NCI-H2107 treated with DMSO at 0.1 percent for 48 hours (cell line): ENCODE results near the gene OBP2A.
"Not testable (repeated sequence)": the region's sequence is repeated elsewhere in the genome, so short reads cannot be mapped to it uniquely, and the experiment has no call there.

Source experiments
- DNase-seq: peaks from one replicate; lab custom pipeline; 2025; ENCODE audit not compliant: unreplicated experiment; lab: John Stamatoyannopoulos, UW

The OBP2A gene

DNA sequence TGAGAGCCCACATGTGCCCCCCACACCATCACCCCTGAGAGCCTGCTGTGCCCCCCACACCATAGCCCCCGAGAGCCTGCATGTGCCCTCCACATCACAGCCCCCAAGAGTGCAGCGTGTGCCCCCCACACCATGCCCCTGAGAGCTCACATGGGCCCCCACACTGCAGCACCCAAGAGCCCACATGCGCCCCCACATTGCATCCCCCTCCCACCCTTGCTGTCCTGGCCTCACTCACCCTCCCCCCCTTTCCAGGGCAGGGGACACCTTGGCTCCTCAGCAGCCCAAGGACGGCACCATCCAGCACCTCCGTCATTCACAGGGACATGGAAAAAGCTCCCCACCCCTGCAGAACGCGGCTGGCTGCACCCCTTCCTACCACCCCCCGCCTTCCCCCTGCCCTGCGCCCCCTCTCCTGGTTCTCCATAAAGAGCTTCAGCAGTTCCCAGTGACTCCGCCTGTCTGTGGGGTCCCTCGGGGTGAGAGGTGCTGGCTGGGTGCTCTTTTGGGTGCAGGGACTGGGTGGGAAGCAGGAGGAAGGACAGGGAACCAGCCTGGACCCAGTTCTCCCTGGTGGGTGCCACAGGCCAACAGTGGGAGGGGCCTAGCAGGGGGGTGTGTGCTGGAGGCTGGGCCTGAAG is 19.7 kb upstream of the OBP2A start:
- no peak for DNase-seq

DNA sequence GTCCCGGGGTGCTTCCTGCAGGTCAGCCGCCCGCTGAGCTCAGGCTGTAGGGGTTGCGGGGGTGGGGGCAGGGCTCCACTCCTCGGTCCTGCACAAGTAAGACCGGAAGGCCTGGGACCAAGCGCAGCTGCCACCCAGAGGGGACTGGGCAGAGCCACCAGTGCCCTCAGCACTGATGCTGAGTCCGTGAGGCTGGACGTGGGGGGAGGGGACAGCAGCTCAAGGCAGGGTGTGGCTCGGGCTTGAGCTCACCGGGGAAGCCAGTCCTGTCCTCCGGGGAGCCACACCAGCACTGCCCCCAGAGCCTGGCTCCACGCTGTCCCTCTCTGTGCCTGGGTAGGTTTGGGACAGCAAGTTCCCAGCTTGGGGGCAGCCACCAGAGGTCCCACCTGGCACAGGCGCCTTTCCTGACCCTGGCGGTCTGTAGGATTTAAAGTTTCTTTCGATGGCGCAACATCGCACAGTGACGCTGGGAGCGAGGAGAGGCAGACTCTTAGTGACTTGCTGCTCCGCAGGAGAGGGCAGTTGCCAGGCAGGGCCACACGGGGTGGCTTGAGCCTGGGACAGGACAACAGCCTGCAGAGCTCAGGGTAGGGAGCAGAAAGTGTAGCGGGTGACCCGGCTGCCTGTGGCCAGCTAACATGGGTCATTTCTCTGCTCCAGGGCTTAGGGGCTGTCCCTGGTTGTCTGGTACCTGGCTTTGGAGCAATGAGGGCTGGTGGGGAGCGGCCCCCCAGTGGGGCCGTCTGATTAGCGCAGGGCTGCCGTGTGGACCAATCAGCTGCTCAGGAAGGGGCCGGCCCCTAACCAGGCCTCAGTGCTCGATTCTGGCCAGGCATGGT is 19.0 kb upstream of the OBP2A start:
- no peak for DNase-seq

DNA sequence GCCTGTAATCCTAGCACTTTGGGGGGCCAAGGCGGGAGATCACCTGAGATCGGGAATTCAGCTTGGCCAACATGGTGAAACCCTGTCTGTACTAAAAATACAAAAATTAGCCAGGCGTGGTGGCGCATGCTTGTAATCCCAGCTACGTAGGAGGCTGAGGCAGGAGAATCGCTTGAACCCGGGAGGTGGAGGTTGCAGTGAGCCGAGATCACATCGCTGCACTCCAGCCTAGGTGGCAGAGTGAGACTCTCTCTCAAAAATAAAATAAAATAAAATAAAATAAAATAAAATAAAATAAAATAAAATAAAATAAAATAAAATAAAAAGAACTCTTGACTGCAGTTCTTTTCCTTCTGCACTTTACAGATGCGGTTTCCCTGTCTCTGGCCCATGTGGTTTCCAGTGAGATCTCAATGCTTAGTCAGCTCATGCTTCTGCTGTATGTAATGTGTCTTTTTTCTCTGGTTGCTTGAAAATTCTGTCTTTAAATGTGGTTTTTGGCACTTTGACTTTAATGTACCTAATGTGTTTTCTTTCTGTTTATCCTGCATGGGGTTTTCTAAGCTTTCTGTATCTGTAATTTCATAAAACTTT is 17.0 kb upstream of the OBP2A start:
- DNase-seq, result not testable (repeated sequence)

DNA sequence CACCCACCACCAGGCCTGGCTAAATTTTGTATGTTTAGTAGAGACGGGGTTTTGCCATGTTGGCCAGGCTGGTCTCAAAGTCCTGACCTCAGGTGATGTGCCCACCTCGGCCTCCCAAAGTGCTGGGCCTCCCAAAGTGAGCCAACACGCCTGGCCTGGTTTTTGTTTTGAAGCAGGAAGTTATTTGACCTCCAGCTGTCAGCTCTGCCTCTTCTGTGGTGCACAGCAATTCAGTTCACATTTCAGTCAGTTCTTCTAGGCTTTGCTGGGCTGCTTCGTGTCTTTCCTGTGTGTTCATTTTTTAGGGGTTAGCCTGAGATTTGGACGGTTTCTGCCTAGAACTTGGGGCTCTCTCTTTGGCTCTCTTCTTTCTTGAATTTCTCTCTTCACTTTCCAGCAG is 15.8 kb upstream of the OBP2A start:
- no peak for DNase-seq

DNA sequence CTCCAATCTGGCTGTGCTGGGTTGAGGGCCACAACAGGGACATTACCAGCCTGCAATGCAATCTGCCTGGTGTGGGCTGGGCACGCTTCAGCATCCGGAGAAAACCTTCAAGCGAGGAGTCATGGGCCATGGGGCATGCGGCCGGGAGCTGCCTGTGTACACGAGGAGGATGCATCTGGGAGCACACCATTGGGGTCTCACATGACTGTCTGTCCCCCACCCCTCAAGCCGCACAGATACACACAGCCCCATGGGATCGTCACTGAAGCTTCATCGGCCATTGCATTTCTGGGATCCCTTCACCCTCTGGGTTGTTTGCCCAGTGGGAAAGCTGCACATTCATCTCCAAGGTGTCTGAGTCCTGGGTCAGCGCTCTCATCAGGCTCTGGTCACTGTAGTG is 14.8 kb upstream of the OBP2A start:
- no peak for DNase-seq

DNA sequence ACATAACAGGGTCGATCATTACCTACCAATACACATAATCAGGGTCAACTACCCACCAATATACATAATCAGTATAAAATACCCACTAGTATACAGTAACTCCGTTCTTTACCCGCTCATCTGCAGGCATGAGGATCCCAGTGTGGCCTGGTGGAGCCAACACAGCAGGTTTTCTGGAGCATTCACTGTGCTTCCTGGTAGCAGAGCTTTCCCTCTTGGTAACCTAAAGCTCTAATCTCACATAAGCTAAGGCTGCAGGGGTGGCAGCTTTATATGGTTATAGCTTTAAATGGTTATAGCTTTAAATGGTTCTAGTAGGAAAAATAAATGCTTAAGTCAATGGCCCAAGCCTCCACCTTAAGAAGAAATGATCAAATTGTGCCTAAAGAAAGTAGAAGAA is 12.8 kb upstream of the OBP2A start:
- DNase-seq, result no peak

DNA sequence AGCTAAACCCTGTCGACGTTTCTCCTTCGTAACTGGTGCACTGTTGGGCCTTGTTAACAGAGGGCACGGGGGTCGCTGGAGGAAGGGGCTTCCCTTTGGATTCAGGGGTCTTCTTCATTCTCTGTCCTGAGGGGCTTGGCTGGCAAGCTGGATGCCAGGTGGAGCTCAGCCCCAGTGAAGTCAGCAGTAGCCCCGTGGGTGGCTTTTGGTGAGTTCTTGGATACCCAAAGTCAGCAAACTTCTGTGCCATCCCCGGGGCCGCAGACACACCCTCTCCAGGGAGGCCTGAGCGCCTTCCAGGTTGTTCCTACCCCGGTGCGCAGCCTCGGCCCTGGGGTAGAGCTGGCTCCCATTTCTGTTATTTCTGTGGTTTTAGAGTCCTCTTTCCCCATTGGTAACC is 12.3 kb upstream of the OBP2A start:
- no peak for DNase-seq

DNA sequence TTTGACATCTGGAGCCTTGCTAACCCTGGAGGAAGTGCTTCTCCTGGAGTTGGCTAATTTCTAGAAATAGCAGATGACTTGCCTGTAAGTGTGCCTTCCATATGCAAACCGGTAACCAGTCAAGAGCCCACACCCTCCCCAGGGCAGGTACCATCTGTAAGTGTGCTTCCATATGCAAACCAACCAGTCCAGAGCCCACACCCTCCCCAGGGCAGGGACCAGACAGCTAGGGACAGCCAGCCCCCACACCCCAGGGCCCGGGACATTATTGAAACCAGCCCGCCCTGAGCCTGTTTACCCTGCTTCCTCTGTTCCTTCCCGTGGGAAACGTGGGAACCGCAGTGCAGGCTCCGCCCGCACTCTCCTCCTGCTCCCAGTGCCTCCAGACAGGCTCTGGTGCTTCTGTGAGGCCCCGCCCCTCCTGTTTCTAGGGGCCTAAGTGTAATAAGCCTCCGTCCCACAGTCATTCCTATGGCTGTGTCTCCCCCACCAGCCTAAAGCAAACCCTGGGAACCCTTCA is 11.7 kb upstream of the OBP2A start:
- DNase-seq, result not testable (repeated sequence)

DNA sequence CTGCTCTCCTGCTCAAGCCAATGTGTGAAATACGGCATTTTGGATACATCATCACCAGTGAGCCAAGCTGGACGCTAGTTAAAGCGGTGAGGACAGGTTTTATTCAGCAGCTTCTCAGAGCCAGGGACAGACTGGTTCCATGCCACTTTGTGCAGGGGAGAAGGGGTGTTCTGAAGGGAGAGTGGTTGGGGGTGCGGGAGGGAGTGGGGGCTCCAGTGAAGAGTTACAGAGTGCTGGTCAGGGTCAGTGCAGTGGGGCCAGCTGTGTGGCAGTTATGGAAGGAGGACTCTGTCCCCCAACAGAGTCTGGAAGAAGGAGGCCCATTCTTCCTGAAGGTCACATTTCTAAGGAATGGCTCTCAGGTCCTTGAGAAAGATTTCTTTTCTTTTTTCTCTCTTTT is 11.1 kb upstream of the OBP2A start:
- not testable (repeated sequence) for DNase-seq

DNA sequence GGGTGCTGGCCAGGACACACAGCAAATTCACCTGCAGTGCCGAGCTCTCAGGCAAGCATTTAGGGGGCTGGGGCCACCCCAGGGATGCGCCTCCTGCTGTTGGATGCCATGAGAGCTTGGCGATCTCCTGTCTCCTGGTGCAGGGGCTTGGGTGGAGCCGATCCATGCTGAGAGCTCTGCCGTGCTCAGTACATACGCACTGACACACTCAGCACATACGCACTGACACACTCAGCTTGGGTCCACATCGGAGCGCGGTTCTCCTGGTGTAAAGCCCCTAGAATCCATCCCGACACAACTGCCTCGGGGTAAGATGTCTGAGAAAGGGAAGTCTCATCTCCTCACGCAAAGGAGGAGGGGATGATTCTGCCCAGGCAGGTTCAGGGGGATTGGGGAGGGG is 10.3 kb upstream of the OBP2A start:
- not testable (repeated sequence) for DNase-seq

DNA sequence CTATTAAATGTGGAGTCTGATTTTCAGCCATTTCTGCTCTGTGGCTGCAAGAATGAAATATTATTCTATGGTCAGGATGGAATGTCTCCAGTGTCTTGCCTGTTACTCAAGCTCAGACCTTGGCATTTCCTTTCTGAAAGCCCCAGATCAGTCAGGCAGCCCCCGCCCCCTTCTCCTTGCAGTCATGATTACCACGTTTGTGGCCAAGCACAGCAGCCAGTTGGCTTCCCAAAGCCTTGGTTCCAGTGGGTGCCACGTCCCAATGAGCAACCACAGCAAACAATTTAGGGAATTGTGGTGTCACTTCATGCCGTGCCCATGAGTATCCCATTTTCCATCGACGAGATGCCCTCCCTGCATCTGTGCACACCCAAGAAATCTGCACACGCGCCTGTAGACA is 9.7 kb upstream of the OBP2A start:
- no peak for DNase-seq

DNA sequence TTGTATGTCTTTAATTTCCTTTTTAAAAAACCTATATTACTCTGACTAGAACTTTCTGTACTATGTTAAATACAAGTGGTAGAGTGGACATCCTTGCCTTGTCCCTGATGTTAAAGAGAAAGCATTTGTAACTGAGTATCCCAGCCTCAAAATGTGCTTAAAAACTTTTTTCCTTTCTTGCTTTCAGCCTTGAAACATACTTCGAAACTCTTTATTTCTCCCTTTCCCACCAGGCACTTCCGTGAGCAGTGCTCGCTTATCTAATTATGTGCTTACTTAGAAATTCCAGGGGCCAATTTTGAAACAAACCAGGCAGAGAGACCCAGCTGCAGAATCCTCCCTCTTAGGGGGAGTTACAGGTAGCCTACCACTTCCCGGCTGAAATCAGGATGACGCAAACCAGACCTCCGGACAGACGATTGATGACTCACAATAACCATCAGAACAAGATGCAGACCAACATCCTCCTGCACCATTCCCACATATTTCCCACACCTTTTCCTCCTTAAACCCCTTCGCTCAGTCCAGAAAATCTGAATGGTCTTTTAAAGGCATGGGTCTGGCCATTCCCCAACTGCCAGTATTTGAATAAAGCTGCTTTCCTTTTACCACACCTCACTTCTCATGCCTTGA is 2.5 kb upstream of the OBP2A start:
- DNase-seq, result not testable (repeated sequence)

DNA sequence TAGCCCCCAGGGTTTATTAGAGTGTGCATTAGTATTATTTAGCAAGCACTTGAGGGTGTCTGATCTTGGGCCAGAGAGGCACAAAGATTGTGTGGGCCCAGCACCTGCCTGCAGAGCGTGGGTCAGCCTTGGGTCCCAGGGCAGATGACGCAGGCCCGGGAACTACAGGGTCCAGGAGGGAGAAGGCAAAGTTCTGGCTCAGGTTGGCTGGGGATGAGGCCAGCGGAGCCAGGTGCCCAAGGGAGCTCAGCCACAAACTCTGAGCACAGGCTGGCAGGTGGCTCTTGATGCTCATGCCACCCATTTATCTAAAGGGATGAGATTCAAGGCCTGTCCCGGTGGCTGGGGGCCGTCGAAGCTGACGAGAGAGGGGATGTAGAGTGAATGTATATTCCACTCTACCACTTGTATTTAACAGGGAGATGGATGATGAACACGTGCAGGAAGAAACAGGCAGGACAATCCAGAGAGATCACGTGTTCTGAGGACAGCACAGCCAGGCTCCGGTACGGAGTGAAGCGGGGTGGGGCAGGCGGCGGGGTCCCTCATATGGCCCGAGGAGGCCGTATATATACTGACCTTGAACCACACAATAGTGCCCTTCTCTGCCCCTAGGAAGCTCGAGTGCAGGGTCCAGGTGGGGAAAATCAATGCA is 818 bp upstream of the OBP2A start:
- DNase-seq, result no peak

DNA sequence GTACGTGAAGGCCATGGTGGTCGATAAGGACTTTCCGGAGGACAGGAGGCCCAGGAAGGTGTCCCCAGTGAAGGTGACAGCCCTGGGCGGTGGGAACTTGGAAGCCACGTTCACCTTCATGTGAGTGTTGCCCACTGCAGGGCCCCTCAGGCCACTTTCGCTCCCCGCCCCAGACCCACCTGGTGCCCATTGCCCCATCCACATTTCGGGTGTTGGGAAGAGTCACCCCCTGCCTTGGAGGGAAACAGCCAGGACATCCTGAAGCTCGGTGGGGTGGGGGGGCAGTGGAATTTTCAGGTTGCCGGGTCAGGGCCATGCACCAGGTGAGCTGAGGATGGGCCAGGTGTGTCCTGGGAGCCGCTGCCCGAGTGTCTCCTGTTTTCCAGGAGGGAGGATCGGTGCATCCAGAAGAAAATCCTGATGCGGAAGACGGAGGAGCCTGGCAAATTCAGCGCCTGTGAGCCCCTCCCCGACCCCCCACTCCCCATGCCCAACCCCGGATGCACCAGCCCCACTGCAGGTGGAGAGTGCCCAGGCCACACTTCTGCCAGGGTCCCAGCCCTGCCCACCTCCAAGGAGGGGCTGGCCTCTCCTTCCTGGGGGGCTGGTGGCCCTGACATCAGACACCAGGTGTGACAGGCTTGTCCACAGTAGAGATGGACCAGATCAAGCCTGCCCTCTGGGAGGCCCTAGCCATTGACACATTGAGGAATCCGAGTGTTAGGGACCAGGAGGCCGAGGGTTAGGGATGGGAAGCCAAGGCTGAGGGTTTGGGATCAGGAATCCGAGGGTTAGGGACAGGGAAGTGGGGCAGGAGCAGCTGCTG is 1.1 kb downstream of the OBP2A start:
- DNase-seq, result not testable (repeated sequence)

DNA sequence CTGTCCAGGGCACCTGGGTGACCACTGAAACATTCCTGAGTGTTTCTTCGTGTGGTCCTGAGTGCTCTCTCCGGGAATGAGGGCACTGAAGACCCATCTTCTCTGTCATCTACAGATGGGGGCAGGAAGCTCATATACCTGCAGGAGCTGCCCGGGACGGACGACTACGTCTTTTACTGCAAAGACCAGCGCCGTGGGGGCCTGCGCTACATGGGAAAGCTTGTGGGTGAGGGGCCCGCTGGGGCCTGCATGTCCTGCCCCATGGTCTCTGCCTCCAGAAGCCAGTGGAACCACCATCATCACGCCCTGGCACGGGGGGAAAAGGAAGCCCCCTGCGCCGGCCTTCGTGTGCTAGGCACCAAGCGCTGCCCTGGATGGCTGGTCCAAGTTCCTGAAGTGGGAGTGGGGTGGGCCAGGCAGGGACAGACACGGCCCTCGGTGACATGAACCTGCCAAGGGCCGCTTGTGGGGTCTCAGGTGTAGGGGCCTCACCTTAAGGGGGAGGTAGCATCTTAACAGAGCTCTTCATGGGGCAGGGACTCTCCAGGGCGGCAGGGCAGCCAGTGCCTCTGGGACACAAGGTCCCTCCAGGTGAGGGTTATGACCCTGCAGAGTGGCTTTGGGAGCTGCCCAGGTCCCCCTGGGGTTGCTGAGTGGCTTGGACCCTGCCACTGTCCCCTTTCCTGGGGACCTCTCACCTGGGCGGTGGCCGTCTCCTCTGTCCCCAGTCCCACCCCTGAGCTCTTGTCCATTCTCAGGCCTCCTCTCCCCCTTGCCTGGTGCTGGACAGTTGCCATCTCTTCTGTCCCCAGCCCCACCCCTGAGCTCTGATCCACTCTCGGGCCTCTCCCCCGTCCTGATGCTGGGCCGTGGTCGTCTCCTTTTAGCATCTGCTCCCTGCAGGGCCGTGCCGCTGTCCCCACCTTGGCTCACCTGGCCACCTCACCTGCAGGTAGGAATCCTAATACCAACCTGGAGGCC is 2.1 kb downstream of the OBP2A start:
- no peak for DNase-seq

DNA sequence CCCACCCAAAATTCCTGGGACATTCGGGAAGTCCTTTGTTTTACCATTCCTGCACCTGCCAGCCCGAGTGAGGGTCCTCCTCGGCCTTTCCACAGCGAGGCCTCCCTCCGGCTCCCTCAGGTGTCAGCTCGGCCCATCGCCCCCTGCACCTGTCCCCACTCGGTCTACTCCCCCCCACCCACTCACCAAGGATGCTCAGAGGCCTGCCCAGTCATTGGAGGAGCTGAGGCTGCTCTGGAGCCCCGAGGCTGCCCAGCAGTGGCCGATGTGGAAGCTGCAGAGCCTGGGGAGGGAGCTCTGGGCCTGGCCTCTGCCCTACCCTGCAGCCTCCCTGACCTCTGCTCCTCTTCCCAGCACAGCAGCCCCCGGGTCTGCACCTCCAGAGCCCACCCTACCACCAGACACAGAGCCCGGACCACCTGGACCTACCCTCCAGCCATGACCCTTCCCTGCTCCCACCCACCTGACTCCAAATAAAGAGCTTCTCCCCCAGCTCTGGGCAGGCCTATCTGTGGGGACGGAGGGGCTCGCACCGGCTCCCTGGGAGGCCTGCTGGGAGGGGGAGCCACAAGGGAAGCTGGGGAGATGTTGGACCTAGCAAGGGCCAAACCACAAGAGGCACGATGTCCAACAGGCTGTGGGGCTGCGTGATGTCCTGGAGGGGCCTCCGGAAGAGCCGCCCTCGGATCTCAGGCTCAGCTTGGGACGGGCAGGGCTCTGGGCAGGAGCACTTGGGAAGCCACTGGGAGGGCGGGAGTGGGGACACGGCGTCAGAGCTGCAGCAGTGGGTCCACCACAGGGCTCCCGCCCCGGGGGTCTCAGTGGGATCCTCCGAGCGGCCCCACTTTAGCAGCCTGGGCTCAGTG is 3.8 kb downstream of the OBP2A start:
- DNase-seq, result not testable (repeated sequence)

DNA sequence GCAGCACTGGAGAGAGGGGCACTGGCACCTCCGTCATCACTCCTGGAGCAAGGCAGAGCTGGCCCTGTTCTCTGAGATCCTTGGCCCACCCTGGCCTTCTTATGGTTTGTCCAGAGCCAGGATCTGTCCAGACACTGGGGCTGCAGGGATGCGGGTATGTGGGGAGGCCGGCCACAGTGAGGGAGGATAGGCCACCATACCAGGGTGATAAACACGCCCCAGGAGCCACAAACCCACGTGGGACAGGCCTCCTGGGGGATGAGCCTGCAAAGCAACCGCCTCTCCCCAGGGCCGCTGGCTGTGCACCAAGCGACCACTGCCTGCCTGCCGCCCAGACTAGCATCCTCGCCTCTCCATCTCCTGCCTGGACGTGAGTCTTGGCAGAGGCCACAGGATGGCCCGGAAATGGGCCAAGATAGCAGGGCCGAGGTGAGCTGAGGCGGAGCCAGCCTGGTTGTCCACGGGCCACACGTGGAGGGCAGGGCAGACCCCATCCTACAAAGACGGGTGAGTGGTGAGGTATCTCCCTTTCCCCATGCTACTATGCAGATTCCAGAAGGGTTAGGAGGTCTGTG is 4.5 kb downstream of the OBP2A start:
- DNase-seq, result no peak

DNA sequence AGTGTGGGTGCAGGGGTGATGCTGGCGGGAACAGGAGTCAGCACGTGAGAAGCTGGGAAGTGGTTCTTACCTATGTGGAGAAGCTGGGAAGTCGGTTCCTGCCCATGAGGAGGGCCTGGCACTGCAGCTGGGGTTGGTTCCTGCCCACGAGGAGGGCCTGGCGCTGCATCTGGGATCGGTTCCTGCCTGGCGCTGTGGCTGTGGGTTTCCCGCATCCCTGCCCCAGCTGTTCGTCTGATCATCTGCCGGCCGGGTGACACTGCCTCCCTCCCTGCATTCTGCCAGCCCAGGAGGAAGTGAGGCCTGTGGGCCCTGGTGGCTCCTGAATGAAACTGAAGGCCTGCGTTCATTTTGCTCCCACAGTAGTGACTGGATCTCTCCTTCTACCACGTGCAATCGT is 5.1 kb downstream of the OBP2A start:
- DNase-seq, result no peak
